Tibial nerve (tissue), 4 donors: Measurements from ENCODE around the gene DSTYK. TPM values are rescaled to one million over a fixed set of nuclear protein-coding genes. Genes with fewer than 3 reads are reported as not detected.

Source experiments
- DNase-seq, 2 donors: peaks; one replicate each; pipeline ENCODE4 v3.0.0-alpha.2; 2019; ENCODE audit warnings: low spot score in 2 of 2
- H3K27ac ChIP-seq, 4 donors: fragments of 200-600 bp; sonication (generic) in 3 of 4; one replicate each; pipeline ENCODE4 v1.5.1; 2017 to 2019; ENCODE audit warnings: mild to moderate bottlenecking in 1 of 4
- H3K27me3 ChIP-seq, 2 donors: fragments of 200-600 bp; sonication (generic) in 1 of 2; one replicate each; pipeline versions ENCODE4 v1.5.1 to v1.6.0; 2017 to 2019
- H3K36me3 ChIP-seq, 3 donors: fragments of 200-600 bp; sonication (generic); one replicate each; pipeline ENCODE4 v1.5.1; 2018 to 2019
- H3K4me1 ChIP-seq, 4 donors: fragments of 200-600 bp; sonication (generic) in 3 of 4; one replicate each; pipeline ENCODE4 v1.5.1; 2017 to 2019
- H3K4me3 ChIP-seq, 4 donors: fragments of 200-600 bp; sonication (generic) in 3 of 4; one replicate each; pipeline ENCODE4 v1.5.1; 2017 to 2019; ENCODE audit warnings: mild to moderate bottlenecking in 1 of 4, moderate library complexity in 1 of 4
- H3K9me3 ChIP-seq, 4 donors: fragments of 200-600 bp; sonication (generic) in 3 of 4; one replicate each; pipeline ENCODE4 v1.5.1; 2017 to 2019
- CTCF ChIP-seq, 5 experiments: fragments of 200-600 bp in 3 of 5; fragments of 450-650 bp in 2 of 5; sonication (generic) in 3 of 5; IDR thresholded peaks; one replicate each; pipeline ENCODE4 v1.5.1; 2016 to 2019; ENCODE audit warnings: antibody characterized with exemption in 5 of 5, mild to moderate bottlenecking in 3 of 5, moderate library complexity in 2 of 5
- EP300 ChIP-seq, 2 donors: sonication (generic); formaldehyde crosslinking; IDR thresholded peaks; one replicate each; pipeline ENCODE4 v1.6.1; 2017; ENCODE audit warnings: antibody characterized with exemption in 2 of 2, mild to moderate bottlenecking in 1 of 2
- POLR2A ChIP-seq, 2 donors: fragments of 450-650 bp; IDR thresholded peaks; one replicate each; pipeline ENCODE4 v1.6.1; 2017; ENCODE audit warnings: antibody characterized with exemption in 2 of 2, mild to moderate bottlenecking in 2 of 2, moderate library complexity in 2 of 2
- WGBS, 2 donors: methylation state at CpG; one replicate each; pipeline ENCODE4 v1.1.5; 2018; 5-methylcytosine and 5-hydroxymethylcytosine counted together
- total RNA-seq, 4 donors: library from RNA; depleted of rRNA; stranded (reverse); fragments of >200 nt; gene quantifications; one replicate each; pipeline ENCODE4 v1.1.0, GENCODE V29; 2016

DSTYK gene
- total RNA-seq, 4 donors from 2014 or later = 10.5 to 15.5 (median 14.1) TPM

- peaks cover 0 to 15% (median 0%) of the 10 kb centered on the region in 3 donors for H3K36me3 ChIP-seq
- H3K9me3 ChIP-seq = no peaks in the 10 kb centered on the region
- WGBS, 2 donors = 47 to 60% methylated on average over 2 of the region's 2 CpGs
- no peak overlapping the region for H3K4me3 ChIP-seq
- no peak for TF ChIP-seq CTCF (IDR thresholded peaks at IDR 0.05)
- TF ChIP-seq EP300 (IDR thresholded peaks at IDR 0.05) = no peak
- no peak for TF ChIP-seq POLR2A (IDR thresholded peaks at IDR 0.05)
- no peaks in the 10 kb centered on the region for H3K27me3 ChIP-seq
- no peak for DNase-seq
- no peak overlapping the region for H3K27ac ChIP-seq
- peaks cover 0 to 23% (median 5%) of the 10 kb centered on the region in 4 donors for H3K4me1 ChIP-seq
Observed at GRCh38 chr1:205142102-205142469, 69.4 kb downstream of the DSTYK start.

GRCh38 chr1:205141236-205142101, 70.0 kb downstream of the DSTYK start:
- Histone ChIP-seq H3K27ac (no peak overlapping the region), H3K27me3 (no peaks in the 10 kb centered on the region), H3K4me3 (peak overlapping the region in 1 of 4 donors; percentile 21), H3K9me3 (no peaks in the 10 kb centered on the region), H3K4me1 (peaks cover 0 to 23% (median 5%) of the 10 kb centered on the region in 4 donors), H3K36me3 (peaks cover 0 to 8% (median 0%) of the 10 kb centered on the region in 3 donors)
- peak; percentile 68 to 81 (median 74) for TF ChIP-seq CTCF (IDR thresholded peaks at IDR 0.05)
- no peak for TF ChIP-seq POLR2A (IDR thresholded peaks at IDR 0.05)
- no peak for TF ChIP-seq EP300 (IDR thresholded peaks at IDR 0.05)
- 17 to 18% methylated on average over 12 of the region's 12 CpGs for WGBS, 2 donors
- peak; percentile 77 to 95 for DNase-seq

- Histone ChIP-seq H3K36me3 (no peaks in the 10 kb centered on the region), H3K4me3 (no peak overlapping the region), H3K27ac (no peak overlapping the region), H3K9me3 (no peaks in the 10 kb centered on the region), H3K27me3 (no peaks in the 10 kb centered on the region), H3K4me1 (peaks cover 0 to 21% (median 5%) of the 10 kb centered on the region in 4 donors)
- no peak for DNase-seq
- TF ChIP-seq EP300 (IDR thresholded peaks at IDR 0.05) = no peak
- TF ChIP-seq CTCF (IDR thresholded peaks at IDR 0.05) = no peak
- TF ChIP-seq POLR2A (IDR thresholded peaks at IDR 0.05) = no peak
- 84 to 87% methylated on average over 4 of the region's 4 CpGs for WGBS, 2 donors
Observed at GRCh38 chr1:205140113-205140512, 71.4 kb downstream of the DSTYK start.

- WGBS, 2 donors = 66 to 76% methylated on average over 3 of the region's 3 CpGs
- Histone ChIP-seq H3K36me3 (no peaks in the 10 kb centered on the region), H3K4me3 (no peak overlapping the region), H3K27me3 (no peaks in the 10 kb centered on the region), H3K4me1 (peaks cover 0 to 12% (median 5%) of the 10 kb centered on the region in 4 donors), H3K9me3 (no peaks in the 10 kb centered on the region), H3K27ac (no peak overlapping the region)
- DNase-seq = no peak
- TF ChIP-seq CTCF (IDR thresholded peaks at IDR 0.05) = no peak
- TF ChIP-seq EP300 (IDR thresholded peaks at IDR 0.05) = no peak
Observed at GRCh38 chr1:205137901-205138300, 73.6 kb downstream of the DSTYK start.

GRCh38 chr1:205133287-205133686, 78.2 kb downstream of the DSTYK start:
- Histone ChIP-seq H3K27ac (no peak overlapping the region), H3K9me3 (no peaks in the 10 kb centered on the region), H3K4me3 (no peak overlapping the region), H3K4me1 (no peaks in the 10 kb centered on the region), H3K27me3 (no peaks in the 10 kb centered on the region), H3K36me3 (no peaks in the 10 kb centered on the region)
- TF ChIP-seq CTCF (IDR thresholded peaks at IDR 0.05) (no peak), POLR2A (IDR thresholded peaks at IDR 0.05) (no peak), EP300 (IDR thresholded peaks at IDR 0.05) (no peak)
- WGBS, 2 donors = 68 to 75% methylated on average over 1 of the region's 1 CpG
- no peak for DNase-seq
